Astrocyte (in vitro differentiated cells and primary cell): ENCODE results near the gene RAB21.

Experiments used
- CTCF ChIP-seq: IDR thresholded peaks from 2 replicates; pipeline ENCODE4 v1.5.1; 2011; ENCODE audit warnings: low read depth, mild to moderate bottlenecking, inconsistent platforms, low read length, moderate library complexity; ENCODE audit not compliant: insufficient read depth
- EZH2 ChIP-seq: IDR thresholded peaks from 2 replicates; pipeline ENCODE4 v1.6.1; 2012; ENCODE audit warnings: mild to moderate bottlenecking, low read length, inconsistent platforms; ENCODE audit not compliant: insufficient read depth

GRCh38 chr12:71754461-71755145 lies at the start of gene RAB21:
- no peak for TF ChIP-seq EZH2
- no peak for TF ChIP-seq CTCF
